ENCODE measurements around the gene MZF1. TPM values are rescaled to one million over a fixed set of nuclear protein-coding genes. Genes with fewer than 3 reads are reported as not detected.

MZF1 gene
- polyA plus RNA-seq, 4 donors = 17.5 to 64.0 (median 30.8) TPM

- no peak for FAIRE-seq
Observed at GRCh38 chr19:58553799-58554493, 19.2 kb downstream of the MZF1 start.

GRCh38 chr19:58552655-58553054 lies 20.5 kb downstream of the MZF1 start:
- DNase-seq = no peak
- peaks cover 24 to 86% (median 31%) of the 10 kb centered on the region in 3 donors for H3K36me3 ChIP-seq (ENCODE audit: control insufficient read depth in 3 of 3, insufficient read depth in 2 of 3, low read depth in 1 of 3, low read length in 3 of 3)
- no peak for FAIRE-seq
- no peaks in the 10 kb centered on the region for H3K27me3 ChIP-seq (ENCODE audit: control insufficient read depth in 3 of 3, insufficient read depth in 3 of 3, low read length in 3 of 3)
- WGBS, 3 donors = 85 to 91% (median 88%) methylated on average over 2 of the region's 2 CpGs
- no peak overlapping the region for H3K27ac ChIP-seq (ENCODE audit: low read depth in 1 of 3, low read length in 2 of 3)
- no peak overlapping the region for H3K4me3 ChIP-seq (ENCODE audit: low read depth in 1 of 3, low read length in 3 of 3)
- H3K4me1 ChIP-seq (ENCODE audit: control insufficient read depth in 3 of 3, insufficient read depth in 2 of 3, low read depth in 1 of 3, low read length in 2 of 3) = peaks cover 0 to 22% (median 4%) of the 10 kb centered on the region in 3 donors
- H3K9me3 ChIP-seq (ENCODE audit: control insufficient read depth in 2 of 2, insufficient read depth in 1 of 2, low read depth in 1 of 2, low read length in 1 of 2) = no peaks in the 10 kb centered on the region

More at GRCh38 chr19:58553799-58554493, 19.2 kb downstream of the MZF1 start:
- H3K4me1 ChIP-seq (ENCODE audit: control insufficient read depth in 3 of 3, insufficient read depth in 2 of 3, low read depth in 1 of 3, low read length in 2 of 3) = peaks cover 0 to 22% (median 4%) of the 10 kb centered on the region in 3 donors
- H3K9me3 ChIP-seq (ENCODE audit: control insufficient read depth in 2 of 2, insufficient read depth in 1 of 2, low read depth in 1 of 2, low read length in 1 of 2) = no peaks in the 10 kb centered on the region
- peak in 1 of 2 donors; percentile 41 for DNase-seq
- peak overlapping the region; percentile 86 to 97 (median 94) for H3K27ac ChIP-seq (ENCODE audit: low read depth in 1 of 3, low read length in 2 of 3)
- H3K27me3 ChIP-seq (ENCODE audit: control insufficient read depth in 3 of 3, insufficient read depth in 3 of 3, low read length in 3 of 3) = no peaks in the 10 kb centered on the region
- peaks cover 17 to 73% (median 24%) of the 10 kb centered on the region in 3 donors for H3K36me3 ChIP-seq (ENCODE audit: control insufficient read depth in 3 of 3, insufficient read depth in 2 of 3, low read depth in 1 of 3, low read length in 3 of 3)
- WGBS, 3 donors = 21 to 33% (median 26%) methylated on average over 18 of the region's 18 CpGs
- H3K4me3 ChIP-seq (ENCODE audit: low read depth in 1 of 3, low read length in 3 of 3) = peak overlapping the region; percentile 60 to 80 (median 67)

- Histone ChIP-seq H3K27ac (ENCODE audit: low read depth in 1 of 3, low read length in 2 of 3) (no peak overlapping the region), H3K36me3 (ENCODE audit: control insufficient read depth in 3 of 3, insufficient read depth in 2 of 3, low read depth in 1 of 3, low read length in 3 of 3) (peaks cover 27 to 88% (median 31%) of the 10 kb centered on the region in 3 donors), H3K27me3 (ENCODE audit: control insufficient read depth in 3 of 3, insufficient read depth in 3 of 3, low read length in 3 of 3) (no peaks in the 10 kb centered on the region), H3K9me3 (ENCODE audit: control insufficient read depth in 2 of 2, insufficient read depth in 1 of 2, low read depth in 1 of 2, low read length in 1 of 2) (no peaks in the 10 kb centered on the region), H3K4me3 (ENCODE audit: low read depth in 1 of 3, low read length in 3 of 3) (no peak overlapping the region), H3K4me1 (ENCODE audit: control insufficient read depth in 3 of 3, insufficient read depth in 2 of 3, low read depth in 1 of 3, low read length in 2 of 3) (peaks cover 0 to 19% (median 4%) of the 10 kb centered on the region in 3 donors)
- no peak for DNase-seq
- no peak for FAIRE-seq
- 92 to 96% (median 94%) methylated on average over 18 of the region's 18 CpGs for WGBS, 3 donors
Observed at GRCh38 chr19:58551577-58552471, 21.3 kb downstream of the MZF1 start.

GRCh38 chr19:58551123-58551497 lies 22.0 kb downstream of the MZF1 start:
- Histone ChIP-seq H3K4me1 (ENCODE audit: control insufficient read depth in 3 of 3, insufficient read depth in 2 of 3, low read depth in 1 of 3, low read length in 2 of 3) (peaks cover 5 to 19% (median 10%) of the 10 kb centered on the region in 3 donors), H3K36me3 (ENCODE audit: control insufficient read depth in 3 of 3, insufficient read depth in 2 of 3, low read depth in 1 of 3, low read length in 3 of 3) (peaks cover 27 to 84% (median 28%) of the 10 kb centered on the region in 3 donors)
- no peak for FAIRE-seq

GRCh38 chr19:58550362-58551122 lies 22.6 kb downstream of the MZF1 start:
- FAIRE-seq (no peak), DNase-seq (no peak)
- Histone ChIP-seq H3K4me3 (ENCODE audit: low read depth in 1 of 3, low read length in 3 of 3) (no peak overlapping the region), H3K9me3 (ENCODE audit: control insufficient read depth in 2 of 2, insufficient read depth in 1 of 2, low read depth in 1 of 2, low read length in 1 of 2) (no peaks in the 10 kb centered on the region), H3K4me1 (ENCODE audit: control insufficient read depth in 3 of 3, insufficient read depth in 2 of 3, low read depth in 1 of 3, low read length in 2 of 3) (peaks cover 5 to 19% (median 14%) of the 10 kb centered on the region in 3 donors), H3K27ac (ENCODE audit: low read depth in 1 of 3, low read length in 2 of 3) (no peak overlapping the region), H3K27me3 (ENCODE audit: control insufficient read depth in 3 of 3, insufficient read depth in 3 of 3, low read length in 3 of 3) (no peaks in the 10 kb centered on the region), H3K36me3 (ENCODE audit: control insufficient read depth in 3 of 3, insufficient read depth in 2 of 3, low read depth in 1 of 3, low read length in 3 of 3) (peaks cover 24 to 83% (median 27%) of the 10 kb centered on the region in 3 donors)
- 86 to 91% (median 89%) methylated on average over 12 to 13 of the region's 13 CpGs for WGBS, 3 donors

More at GRCh38 chr19:58551123-58551497, 22.0 kb downstream of the MZF1 start:
- Histone ChIP-seq H3K27me3 (ENCODE audit: control insufficient read depth in 3 of 3, insufficient read depth in 3 of 3, low read length in 3 of 3) (no peaks in the 10 kb centered on the region), H3K27ac (ENCODE audit: low read depth in 1 of 3, low read length in 2 of 3) (no peak overlapping the region), H3K9me3 (ENCODE audit: control insufficient read depth in 2 of 2, insufficient read depth in 1 of 2, low read depth in 1 of 2, low read length in 1 of 2) (no peaks in the 10 kb centered on the region), H3K4me3 (ENCODE audit: low read depth in 1 of 3, low read length in 3 of 3) (no peak overlapping the region)
- no peak for DNase-seq
- WGBS, 3 donors = 33 to 40% (median 39%) methylated on average over 1 of the region's 1 CpG

GRCh38 chr19:58549664-58550361 lies 23.3 kb downstream of the MZF1 start:
- peaks cover 24 to 85% (median 27%) of the 10 kb centered on the region in 3 donors for H3K36me3 ChIP-seq (ENCODE audit: control insufficient read depth in 3 of 3, insufficient read depth in 2 of 3, low read depth in 1 of 3, low read length in 3 of 3)
- no peak overlapping the region for H3K27ac ChIP-seq (ENCODE audit: low read depth in 1 of 3, low read length in 2 of 3)
- no peak overlapping the region for H3K4me3 ChIP-seq (ENCODE audit: low read depth in 1 of 3, low read length in 3 of 3)
- no peaks in the 10 kb centered on the region for H3K27me3 ChIP-seq (ENCODE audit: control insufficient read depth in 3 of 3, insufficient read depth in 3 of 3, low read length in 3 of 3)
- H3K9me3 ChIP-seq (ENCODE audit: control insufficient read depth in 2 of 2, insufficient read depth in 1 of 2, low read depth in 1 of 2, low read length in 1 of 2) = no peaks in the 10 kb centered on the region
- no peak for DNase-seq
- H3K4me1 ChIP-seq (ENCODE audit: control insufficient read depth in 3 of 3, insufficient read depth in 2 of 3, low read depth in 1 of 3, low read length in 2 of 3) = peaks cover 5 to 19% (median 10%) of the 10 kb centered on the region in 3 donors
- 84 to 91% (median 87%) methylated on average over 11 of the region's 11 CpGs for WGBS, 3 donors
- no peak for FAIRE-seq

GRCh38 chr19:58548859-58549663 lies 24.1 kb downstream of the MZF1 start:
- H3K27me3 ChIP-seq (ENCODE audit: control insufficient read depth in 3 of 3, insufficient read depth in 3 of 3, low read length in 3 of 3) = no peaks in the 10 kb centered on the region
- DNase-seq (no peak), FAIRE-seq (no peak)
- WGBS, 3 donors = 87 to 91% (median 88%) methylated on average over 20 of the region's 20 CpGs
- H3K36me3 ChIP-seq (ENCODE audit: control insufficient read depth in 3 of 3, insufficient read depth in 2 of 3, low read depth in 1 of 3, low read length in 3 of 3) = peaks cover 24 to 84% (median 27%) of the 10 kb centered on the region in 3 donors
- no peak overlapping the region for H3K27ac ChIP-seq (ENCODE audit: low read depth in 1 of 3, low read length in 2 of 3)
- no peak overlapping the region for H3K4me3 ChIP-seq (ENCODE audit: low read depth in 1 of 3, low read length in 3 of 3)
- peaks cover 5 to 17% (median 10%) of the 10 kb centered on the region in 3 donors for H3K4me1 ChIP-seq (ENCODE audit: control insufficient read depth in 3 of 3, insufficient read depth in 2 of 3, low read depth in 1 of 3, low read length in 2 of 3)
- no peaks in the 10 kb centered on the region for H3K9me3 ChIP-seq (ENCODE audit: control insufficient read depth in 2 of 2, insufficient read depth in 1 of 2, low read depth in 1 of 2, low read length in 1 of 2)
